22Rv1 (cell line): ENCODE data around the gene ATP8B1.

ENCODE experiments used
- H3K27ac ChIP-seq: fragments of 450-650 bp; 2 replicates; pipeline ENCODE4 v1.5.1; 2017
- CTCF ChIP-seq: fragments of 450-650 bp; IDR thresholded peaks from 2 replicates; pipeline ENCODE4 v1.5.1; 2017; ENCODE audit warnings: mild to moderate bottlenecking
- ZFX ChIP-seq: fragments of 450-650 bp; IDR thresholded peaks from 2 replicates; pipeline ENCODE4 v1.6.1; 2017; ENCODE audit warnings: antibody characterized with exemption, borderline replicate concordance

The ATP8B1 gene

GRCh38 chr18:57801761-57802212 is 1.3 kb downstream of the ATP8B1 start:
- TF ChIP-seq CTCF (no peak), ZFX (no peak)
- no peak overlapping the region for H3K27ac ChIP-seq

GRCh38 chr18:57801325-57801724 is 1.8 kb downstream of the ATP8B1 start:
- H3K27ac ChIP-seq: no peak overlapping the region
- TF ChIP-seq CTCF (no peak), ZFX (no peak)

GRCh38 chr18:57798713-57799373 is 4.3 kb downstream of the ATP8B1 start:
- H3K27ac ChIP-seq: 0 out of 2 replicates have a peak overlapping the region, but pooled peaks have one; percentile 5
- TF ChIP-seq CTCF (no peak), ZFX (no peak)

GRCh38 chr18:57797209-57797651 is 5.9 kb downstream of the ATP8B1 start:
- TF ChIP-seq ZFX (no peak), CTCF (no peak)
- H3K27ac ChIP-seq: peak overlapping the region; percentile 66

GRCh38 chr18:57794951-57795728 is 8.0 kb downstream of the ATP8B1 start:
- no peak for TF ChIP-seq ZFX
- TF ChIP-seq CTCF: no peak

GRCh38 chr18:57793302-57793986 is 9.7 kb downstream of the ATP8B1 start:
- no peak overlapping the region for H3K27ac ChIP-seq
- TF ChIP-seq CTCF (no peak), ZFX (no peak)

More at GRCh38 chr18:57794951-57795728, 8.0 kb downstream of the ATP8B1 start:
- H3K27ac ChIP-seq: no peak overlapping the region
